Stimulated activated CD4-positive, alpha-beta T cell treated with anti-CD3 and anti-CD28 coated beads, Interleukin-4, amount 100 ng/mL, for 48 hours (primary cell): ENCODE measurements around the gene RILPL1.
"Not testable (repeated sequence)": the region's sequence is repeated elsewhere in the genome, so short reads cannot be mapped to it uniquely, and the experiment has no call there.

Experiments used
- DNase-seq, 2 donors: peaks; one replicate each; pipeline ENCODE4 v3.0.0-alpha.2; 2020; ENCODE audit warnings: low read depth in 2 of 2

Gene RILPL1, protein sequence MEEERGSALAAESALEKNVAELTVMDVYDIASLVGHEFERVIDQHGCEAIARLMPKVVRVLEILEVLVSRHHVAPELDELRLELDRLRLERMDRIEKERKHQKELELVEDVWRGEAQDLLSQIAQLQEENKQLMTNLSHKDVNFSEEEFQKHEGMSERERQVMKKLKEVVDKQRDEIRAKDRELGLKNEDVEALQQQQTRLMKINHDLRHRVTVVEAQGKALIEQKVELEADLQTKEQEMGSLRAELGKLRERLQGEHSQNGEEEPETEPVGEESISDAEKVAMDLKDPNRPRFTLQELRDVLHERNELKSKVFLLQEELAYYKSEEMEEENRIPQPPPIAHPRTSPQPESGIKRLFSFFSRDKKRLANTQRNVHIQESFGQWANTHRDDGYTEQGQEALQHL

DNA sequence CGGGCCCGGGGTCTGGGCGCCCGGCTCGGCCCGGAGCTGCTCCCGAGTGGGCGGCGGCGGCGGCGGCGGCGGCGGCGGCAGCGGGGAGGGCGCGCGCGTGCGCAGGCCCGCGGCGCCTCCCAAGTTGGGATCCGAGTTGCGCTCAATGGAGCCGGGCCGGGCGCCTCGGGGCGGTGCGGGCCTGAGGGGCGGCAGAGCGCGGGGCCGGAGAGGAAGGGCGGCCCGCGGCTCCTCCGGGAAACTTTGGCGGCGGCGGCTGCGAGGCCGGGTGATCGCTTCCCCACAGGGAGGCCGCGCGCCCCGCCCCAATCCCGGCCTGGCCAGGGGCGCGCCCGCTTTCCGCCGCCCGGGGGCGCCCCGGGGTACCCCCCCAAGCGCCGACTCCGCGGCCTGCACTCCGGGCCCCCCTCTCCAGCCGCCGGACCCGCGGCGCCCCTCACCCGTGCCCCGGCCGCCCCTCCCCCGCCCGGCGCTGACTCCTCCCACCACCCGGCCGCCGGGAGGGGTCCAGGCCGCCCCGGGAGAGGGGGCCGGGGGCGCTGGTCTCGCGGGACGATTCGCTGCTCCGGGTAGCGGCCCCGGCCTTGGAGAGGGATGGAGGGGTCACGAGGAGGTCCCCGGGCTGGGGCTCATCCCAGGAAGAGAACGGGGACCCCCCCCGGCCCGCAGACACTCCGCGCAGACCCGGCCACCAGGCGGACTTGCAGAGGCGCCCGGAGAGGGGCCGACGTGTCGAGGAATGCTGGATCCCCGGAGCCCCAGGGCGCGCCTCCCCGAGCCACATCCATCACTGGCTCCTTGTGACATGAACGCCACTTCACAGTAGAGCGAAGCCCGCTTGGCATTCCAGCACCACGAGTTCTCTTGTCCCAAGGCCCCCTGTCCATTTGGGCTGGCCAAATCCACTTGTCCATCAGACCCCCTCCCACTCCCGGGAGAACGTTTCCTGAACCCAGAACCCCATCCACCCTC, at the start of gene RILPL1:
TSS of gene RILPL1 (minus strand) at position 48 of the 972 bp plus-strand sequence. CDS start 237 bp downstream, outside the sequence.
- DNase-seq = peak; percentile 26 to 35

DNA sequence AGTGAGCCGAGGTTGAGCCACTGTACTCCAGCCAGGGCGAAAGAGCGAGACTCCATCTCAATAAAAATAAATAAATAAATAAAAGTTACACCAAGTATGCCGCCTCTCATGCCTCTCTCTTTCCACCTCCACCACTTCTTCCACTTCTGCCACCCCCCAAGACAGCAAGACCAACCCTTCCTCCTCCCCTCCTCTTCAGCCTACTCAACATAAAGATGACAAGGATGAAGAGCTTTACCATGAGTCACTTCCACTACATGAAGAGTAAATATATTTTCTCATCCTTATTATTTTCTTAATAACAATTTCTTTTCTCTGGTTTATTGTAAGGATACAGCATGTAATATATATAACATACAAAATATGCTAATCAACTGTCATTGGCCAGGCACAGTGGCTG, 47.3 kb upstream of the RILPL1 start:
- DNase-seq = no peak

DNA sequence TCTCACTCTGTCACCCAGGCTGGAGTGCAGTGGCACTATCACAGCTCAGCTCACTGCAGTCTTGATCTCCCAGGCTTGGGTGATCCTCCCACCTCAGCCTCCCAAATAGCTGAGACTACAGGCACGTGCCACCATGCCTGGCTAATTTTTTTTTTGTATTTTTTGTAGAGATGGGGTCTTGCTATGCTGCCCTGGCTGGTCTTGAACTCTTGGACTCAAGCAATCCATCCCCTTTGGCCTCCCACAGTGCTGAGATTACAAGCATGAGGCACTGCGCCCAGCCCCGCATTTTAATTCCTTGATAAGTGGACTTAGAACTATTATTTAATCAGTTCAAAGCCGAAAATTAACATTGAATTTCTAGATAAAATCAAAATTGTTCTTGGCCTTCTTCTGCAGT, 45.3 kb upstream of the RILPL1 start:
- DNase-seq = not testable (repeated sequence)

DNA sequence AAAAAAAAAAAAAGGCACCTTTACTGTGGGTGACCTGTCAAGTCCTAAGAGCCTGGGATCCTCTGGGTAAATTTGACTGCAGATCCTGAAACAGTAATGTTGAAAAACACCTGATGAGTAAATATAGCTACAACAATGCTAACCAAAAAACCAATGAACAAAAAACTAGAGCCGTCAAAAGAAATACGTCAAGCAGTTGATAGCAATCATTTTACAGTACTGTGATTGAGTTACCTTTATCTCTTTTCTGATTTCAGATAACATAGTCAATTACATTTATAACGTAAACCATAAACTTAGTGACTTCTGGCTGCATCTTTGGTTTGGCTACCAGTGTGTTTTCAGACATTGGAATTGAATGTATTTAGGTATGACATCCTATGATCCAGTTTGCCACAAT, 44.7 kb upstream of the RILPL1 start:
- DNase-seq = no peak

DNA sequence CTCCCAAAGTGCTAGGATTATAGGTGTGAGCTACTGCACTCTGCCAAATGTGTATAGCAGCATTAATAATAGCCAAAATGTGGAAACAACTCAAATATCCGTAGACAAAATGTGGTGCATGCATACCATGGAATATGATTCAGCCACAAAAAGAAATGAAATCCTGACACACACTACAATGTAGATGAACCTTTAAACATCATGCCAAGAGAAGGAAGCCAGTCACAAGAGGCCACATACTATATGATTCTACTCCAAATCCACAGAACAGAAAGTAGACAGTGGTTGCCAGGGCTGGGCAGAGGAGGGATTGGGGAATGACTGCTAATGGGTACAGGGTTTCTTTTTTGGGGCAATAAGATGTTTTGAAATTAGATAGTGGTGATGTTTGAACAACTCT, 43.1 kb upstream of the RILPL1 start:
- no peak for DNase-seq

DNA sequence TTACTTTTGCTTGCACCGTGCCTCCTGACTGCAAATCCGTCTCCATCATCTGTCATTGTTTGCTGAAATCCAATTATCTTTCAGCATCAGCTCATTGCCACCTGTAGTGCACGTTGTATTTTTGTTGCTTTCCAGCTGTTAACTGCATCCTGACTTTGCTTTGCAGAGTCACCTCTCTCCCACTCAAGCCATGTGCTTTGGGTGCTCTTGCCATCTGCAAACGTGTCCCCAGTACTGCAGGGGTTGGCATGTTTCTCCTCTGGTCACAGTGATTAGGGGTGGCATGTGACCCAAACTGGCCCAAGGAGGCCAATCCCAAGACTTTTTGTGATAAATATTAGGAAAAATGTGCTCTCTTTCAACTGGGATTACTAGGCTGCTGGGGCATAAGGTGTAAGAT, 40.4 kb upstream of the RILPL1 start:
- no peak for DNase-seq

DNA sequence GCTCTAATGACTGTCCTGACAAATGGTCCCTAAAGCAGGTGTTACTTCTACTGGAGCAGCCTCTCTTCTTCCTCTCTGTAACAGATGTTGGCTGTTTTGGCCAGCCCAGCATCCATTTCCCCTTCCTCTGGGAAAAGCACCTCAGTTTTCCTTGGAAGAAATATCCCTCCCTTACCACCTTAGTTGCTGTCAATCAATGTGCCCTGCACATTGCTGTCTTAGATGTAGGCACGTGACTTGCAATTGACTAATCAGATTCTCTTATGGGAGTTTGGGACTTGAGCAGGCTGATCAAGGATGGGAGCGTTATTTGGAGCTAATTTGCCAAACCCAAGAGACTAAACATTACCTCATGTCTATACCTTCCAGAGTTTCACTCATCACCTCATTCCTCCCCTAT, 38.9 kb upstream of the RILPL1 start:
- no peak for DNase-seq

DNA sequence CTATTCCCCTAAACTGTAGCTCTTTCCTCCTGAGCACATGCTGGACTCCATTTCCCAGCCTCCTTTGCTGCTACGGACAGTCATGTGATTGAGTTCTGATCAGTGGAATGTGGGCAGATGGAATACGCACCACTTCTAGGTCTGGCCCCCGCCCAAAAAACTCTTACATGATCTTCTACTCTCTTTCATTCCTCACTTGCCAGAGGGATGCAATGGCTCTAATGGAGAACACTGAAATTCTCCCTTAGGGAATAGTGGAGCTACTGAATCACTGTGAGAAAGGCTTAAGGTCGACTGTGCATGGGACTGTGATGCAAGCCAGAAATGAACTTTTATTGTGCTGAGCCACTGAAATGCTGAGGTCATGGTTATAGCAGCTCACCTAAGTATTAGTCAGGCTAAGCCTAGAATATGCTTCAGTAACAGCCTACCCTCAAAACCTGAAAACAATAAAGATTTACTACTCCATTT, 37.9 kb upstream of the RILPL1 start:
- no peak for DNase-seq

DNA sequence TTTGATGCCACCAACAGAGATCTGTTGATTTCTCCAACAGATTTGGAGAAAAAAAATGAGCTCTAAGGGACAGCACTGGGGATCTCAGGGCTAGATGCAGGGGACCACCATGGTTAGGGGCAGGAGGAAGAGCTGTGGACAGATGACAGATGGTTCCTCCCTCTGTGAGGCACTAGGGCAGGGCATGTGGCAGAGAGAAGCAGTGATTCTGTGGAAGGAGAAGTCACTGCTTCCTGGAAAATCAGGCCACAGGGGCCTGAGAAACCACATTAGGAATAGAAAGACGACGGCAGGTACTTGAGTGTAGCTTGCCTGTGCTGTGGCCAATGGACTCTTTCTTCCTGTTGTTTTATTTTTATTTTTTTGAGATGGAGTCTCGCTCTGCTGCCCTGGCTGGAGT, 25.9 kb upstream of the RILPL1 start:
- no peak for DNase-seq

DNA sequence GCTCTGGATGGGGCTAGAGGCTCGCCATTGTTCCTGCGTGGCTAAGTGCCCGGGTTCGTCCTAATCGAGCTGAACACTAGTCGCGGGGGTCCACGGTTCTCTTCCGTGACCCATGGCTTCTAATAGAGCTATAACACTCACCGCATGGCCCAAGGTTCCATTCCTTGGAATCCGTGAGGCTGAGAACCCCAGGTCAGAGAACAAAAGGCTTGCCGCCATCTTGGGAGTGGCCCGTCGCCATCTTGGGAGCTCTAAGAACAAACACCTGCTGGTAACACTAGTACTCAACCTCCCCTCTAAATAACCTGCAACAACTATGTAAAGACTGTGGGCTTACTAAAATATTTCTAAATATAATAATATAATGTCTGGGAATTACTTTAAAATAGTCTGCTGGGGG, 25.0 kb upstream of the RILPL1 start:
- not testable (repeated sequence) for DNase-seq

DNA sequence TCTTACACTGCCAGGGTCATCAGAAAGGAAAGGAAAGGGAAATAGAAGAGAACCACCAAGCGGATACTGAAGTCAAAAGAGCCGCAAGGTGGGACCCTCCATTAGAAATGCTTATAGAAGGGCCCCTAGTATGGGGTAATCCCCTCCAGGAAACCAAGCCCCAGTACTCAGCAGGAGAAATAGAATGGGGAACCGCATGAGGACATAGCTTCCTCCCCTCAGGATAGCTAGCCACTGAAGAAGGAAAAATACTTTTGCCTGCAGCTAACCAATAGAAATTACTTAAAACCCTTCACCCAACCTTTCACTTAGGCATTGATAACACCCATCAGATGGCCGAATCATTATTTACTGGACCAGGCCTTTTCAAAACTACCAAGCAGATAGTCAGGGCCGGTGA, 21.3 kb upstream of the RILPL1 start:
- not testable (repeated sequence) for DNase-seq

DNA sequence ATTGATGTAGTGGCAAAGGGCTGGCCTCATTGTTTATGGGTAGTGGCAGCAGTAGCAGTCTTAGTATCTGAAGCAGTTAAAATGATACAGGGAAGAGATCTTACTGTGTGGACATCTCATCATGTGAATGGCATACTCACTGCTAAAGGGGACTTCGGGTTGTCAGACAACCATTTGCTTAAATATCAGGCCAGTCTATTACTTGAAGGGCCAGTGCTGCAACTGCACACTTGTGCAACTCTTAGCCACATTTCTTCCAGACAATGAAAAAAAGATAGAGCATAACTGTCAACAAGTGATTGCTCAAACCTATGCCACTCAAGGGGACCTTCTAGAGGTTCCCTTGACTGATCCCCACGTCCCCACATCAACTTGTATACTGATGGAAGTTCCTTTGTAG, 20.6 kb upstream of the RILPL1 start:
- DNase-seq = not testable (repeated sequence)

DNA sequence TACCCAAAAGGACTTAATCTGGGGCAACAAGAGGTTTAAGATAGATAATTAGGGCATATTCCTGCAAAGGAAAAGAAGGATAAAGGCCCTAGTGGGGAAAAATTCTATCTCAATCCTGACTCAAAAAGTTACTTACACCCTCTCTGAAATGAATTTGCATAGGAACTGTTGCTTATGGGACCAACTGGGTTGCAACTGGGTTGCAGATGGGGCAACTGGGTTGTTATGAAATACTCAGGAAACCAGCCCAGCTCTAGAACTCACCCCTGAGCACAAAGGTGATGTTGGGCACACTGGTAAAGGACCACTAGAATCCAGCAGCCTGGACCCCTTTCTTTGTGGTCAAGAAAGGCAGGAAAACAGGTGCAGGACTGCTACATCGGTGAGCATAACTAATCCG, 17.2 kb upstream of the RILPL1 start:
- DNase-seq = no peak

DNA sequence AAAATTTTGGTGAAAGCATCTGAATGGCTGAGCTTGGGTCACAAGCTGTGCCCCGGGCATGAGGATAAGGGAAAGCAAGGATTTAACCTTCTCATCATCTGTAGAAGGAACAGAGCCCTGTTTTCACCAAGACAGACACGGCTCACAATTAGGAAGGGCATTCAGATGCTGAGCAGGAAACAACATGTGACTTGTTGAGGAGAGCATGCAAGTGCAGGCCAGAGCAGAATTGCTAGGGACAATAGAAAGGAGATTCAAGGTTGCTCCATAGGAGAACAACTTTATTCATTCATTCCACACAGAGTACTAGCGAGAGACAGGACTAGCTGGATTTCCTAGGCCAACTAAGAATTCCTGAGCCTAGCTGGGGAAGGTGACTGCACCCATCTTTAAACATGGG, 14.6 kb upstream of the RILPL1 start:
- no peak for DNase-seq

DNA sequence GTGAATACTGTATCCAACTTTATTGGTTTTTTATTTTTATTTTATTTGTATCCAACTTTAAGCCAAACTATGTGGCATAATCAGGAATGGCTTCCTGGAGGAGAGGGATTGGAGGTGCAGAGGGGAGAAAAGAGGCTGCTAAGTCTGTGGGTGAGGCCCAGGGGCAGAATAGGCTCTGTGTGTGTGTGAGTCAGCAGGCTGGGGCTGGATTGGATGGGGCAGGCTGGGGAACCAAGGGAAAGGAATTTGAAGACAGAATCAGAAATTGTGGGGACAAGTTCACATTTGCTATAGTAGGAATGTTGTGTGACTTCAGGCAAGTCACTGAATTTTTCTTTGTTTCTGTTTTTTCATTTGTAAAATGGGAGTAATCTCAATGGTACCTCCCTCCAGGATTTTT, 12.8 kb upstream of the RILPL1 start:
- DNase-seq = no peak

DNA sequence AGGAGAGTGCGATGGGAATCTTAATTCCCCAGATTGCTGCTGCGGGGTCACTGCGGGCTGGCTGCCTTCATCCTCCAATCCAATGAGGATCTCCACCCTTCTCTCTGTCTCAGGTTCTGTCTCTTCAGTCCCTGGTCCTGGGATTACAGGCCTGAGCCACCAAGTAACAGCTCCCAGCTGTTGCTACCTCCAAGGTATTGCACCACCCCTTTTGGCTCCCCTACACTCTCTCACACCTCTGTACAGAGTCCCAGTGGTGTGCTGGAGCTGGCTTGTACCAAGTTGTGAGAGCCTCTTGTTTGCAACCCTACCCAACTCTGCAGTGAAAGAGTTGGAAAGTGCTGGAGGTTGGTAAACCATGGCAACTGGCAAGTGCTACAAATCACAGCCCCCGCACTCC, 10.0 kb upstream of the RILPL1 start:
- DNase-seq = no peak

DNA sequence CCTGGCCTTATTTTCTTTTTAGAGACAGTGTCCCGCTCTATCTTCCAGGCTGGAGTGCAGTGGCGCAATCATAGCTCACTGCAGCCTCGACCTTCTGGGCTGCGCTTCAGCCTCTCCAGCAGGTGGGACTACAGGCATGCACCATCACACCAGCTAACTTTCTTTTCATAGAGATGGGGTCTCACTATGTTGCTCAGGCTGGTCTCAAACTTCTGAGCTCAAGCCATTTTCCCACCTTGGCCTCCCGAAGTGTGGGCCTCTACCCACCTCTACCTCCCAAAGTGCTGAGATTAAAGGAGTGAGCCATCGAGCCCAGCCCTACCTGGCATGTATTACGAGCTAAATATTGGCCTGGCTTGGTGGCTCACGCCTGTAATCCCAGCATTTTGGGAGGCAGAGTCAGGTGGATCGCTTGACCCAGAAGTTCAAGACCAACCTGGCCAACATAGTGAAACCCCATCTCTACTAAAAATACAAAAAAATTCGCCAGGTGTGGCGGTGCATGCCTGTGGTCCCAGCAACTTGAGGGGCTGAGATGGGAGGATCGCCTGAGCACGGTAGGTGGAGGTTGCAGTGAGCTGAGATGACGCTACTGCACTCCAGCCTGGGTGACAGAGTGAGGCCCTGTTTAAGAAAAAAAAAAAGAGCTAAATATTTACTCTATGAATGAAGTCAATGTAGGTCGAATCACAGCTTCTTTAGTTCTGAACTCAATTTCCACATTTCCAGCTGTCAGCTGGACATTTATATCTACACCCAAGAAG, 7.6 kb upstream of the RILPL1 start:
- DNase-seq = no peak

DNA sequence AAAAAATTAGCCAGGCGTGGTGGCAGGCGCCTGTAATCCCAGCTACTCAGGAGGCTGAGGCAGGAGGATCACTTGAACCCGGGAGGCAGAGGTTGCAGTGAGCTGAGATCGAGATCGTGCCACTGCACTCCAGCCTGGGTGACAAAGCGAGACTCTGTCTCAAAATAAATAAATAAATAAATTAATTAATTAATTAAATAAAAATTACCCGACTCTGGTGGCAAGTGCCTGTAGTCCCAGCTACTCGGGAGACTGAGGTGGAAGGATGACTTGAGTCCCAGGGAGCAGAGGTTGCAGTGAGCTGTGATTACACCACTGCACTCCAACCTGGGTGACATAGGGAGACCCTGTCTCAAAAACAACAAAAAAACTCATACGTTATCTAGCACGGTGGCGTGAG, 2.4 kb upstream of the RILPL1 start:
- not testable (repeated sequence) for DNase-seq

DNA sequence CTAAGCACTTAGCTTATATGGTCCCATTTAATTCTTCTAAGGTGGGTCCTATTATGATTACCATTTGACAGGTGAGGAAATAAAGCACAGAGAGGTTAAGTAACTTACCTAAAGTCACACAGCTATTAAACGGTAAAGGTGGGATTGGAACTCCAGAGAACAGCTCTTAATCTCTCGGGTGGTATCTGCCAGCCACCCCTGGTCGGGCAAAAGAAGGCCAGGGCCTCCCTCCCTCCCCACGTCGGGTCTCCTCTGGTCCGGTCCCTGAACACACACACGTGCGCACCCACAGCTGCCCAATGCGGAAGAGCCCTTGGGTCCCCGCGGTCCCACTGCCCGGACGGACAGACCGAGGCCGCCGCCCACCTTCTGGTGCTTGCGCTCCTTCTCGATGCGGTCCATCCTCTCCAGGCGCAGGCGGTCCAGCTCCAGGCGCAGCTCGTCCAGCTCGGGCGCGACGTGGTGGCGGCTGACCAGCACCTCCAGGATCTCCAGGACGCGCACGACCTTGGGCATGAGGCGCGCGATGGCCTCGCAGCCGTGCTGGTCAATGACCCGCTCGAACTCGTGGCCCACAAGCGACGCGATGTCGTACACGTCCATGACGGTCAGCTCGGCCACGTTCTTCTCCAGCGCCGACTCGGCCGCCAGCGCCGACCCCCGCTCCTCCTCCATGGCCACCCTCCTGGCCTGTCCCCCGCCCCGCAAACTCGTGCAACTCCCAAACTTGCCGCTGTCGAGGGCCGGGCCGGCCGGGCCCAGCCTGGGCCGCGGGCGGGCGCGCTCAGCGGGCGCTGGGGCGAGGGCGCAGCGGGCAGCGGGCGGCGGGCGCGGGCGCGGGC, 490 bp downstream of the RILPL1 start:
- peak in 1 of 2 donors; percentile 19 for DNase-seq

DNA sequence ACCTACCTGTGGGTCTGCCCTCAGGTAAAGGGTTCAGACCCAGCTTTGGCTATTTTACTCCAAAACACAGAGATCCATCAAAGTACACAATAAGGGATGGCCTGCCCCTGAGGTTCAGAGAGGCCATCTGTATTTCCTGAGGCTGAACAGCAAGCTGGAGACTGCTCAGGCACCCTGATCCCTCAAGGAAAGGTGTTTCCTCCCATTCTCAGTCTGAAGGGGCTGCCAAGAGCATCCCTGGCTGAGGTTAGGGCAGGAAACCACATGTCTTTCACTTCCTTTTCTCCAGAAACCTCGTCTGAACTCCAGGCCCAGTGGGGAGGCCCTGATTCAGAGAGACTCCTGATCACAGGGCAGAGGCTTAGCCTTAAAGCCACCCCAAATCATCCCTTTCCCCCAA, 1.5 kb downstream of the RILPL1 start:
- DNase-seq = no peak

DNA sequence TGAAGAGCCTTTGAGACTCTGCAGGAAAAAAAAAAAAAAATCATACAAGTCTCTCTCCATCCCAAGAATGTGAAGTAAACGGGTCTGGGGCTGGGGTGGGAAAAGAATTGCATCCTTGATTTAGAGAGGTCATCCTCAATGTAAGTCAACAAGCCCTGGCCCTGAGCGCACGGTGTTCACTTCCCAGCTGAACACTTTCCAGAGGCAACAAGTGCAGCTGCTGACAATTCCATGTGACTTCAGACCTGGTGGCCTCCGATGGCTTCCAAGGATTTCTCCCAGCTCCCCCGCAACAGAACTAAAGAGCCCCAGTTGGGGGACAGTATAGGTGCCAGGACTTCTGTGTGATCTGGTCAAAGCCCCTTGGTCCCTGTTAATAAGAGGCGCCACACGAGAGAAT, 2.4 kb downstream of the RILPL1 start:
- no peak for DNase-seq
